ENCODE data around the gene SOWAHB.

DNA sequence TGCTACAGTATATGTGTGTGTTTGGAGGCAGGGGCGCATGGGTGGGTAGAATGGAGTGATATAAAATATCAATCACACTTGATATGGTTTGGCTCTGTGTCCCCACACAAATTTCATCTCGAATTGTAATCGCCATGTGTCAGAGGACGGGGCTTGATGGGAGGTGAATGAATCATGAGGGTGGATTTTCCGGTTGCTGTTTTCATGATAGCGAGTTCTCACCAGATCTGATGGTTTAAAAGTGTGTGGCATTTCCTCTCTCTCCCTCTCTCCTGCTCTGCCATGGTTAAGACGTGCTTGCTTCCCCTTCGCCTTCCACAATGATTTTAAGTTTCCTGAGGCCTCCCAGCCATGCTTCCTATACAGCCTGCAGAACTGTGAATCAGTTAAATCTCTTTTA is 14.8 kb downstream of the SOWAHB start:
- TF ChIP-seq, protein P1, sequence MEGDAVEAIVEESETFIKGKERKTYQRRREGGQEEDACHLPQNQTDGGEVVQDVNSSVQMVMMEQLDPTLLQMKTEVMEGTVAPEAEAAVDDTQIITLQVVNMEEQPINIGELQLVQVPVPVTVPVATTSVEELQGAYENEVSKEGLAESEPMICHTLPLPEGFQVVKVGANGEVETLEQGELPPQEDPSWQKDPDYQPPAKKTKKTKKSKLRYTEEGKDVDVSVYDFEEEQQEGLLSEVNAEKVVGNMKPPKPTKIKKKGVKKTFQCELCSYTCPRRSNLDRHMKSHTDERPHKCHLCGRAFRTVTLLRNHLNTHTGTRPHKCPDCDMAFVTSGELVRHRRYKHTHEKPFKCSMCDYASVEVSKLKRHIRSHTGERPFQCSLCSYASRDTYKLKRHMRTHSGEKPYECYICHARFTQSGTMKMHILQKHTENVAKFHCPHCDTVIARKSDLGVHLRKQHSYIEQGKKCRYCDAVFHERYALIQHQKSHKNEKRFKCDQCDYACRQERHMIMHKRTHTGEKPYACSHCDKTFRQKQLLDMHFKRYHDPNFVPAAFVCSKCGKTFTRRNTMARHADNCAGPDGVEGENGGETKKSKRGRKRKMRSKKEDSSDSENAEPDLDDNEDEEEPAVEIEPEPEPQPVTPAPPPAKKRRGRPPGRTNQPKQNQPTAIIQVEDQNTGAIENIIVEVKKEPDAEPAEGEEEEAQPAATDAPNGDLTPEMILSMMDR (IDR thresholded peaks at IDR 0.05): no peak
- TF ChIP-seq EZH2 (IDR thresholded peaks at IDR 0.05; ENCODE audit: borderline replicate concordance, insufficient read depth, low read depth, low read length, poor library complexity, severe bottlenecking): no peak

All from B cell (primary cell).